ENCODE measurements around the gene XYLT2. TPM values are rescaled to one million over a fixed set of nuclear protein-coding genes. Genes with fewer than 3 reads are reported as not detected.
"Not testable (repeated sequence)": the region's sequence is repeated elsewhere in the genome, so short reads cannot be mapped to it uniquely, and the experiment has no call there.

The XYLT2 gene
- total RNA-seq, 2 experiments from 2014 or later, result 17.7 to 19.6 TPM

GRCh38 chr17:50397111-50397918 lies 51.4 kb downstream of the XYLT2 start, which contains the start of gene LRRC59:
Gene LRRC59, minus strand, starts transcription at chr17:50397523. Its CDS starts 206 bp downstream, at chr17:50397317.
- peak; percentile 93 for DNase-seq
- Mint-ChIP-seq H3K9me3 (no peaks in the 10 kb centered on the region), H3K4me3 (peak within 1 kb of the TSS; percentile 96), H3K36me3 (peaks cover 23% of the 10 kb centered on the region), H3K4me1 (peaks cover 23% of the 10 kb centered on the region), H3K27me3 (no peaks in the 10 kb centered on the region), H3K27ac (peak within 1 kb of the TSS; percentile 87)

GRCh38 chr17:50397919-50398285 lies 52.0 kb downstream of the XYLT2 start:
- peak overlapping the region; percentile 96 for H3K4me3 Mint-ChIP-seq
- peaks cover 23% of the 10 kb centered on the region for H3K36me3 Mint-ChIP-seq
- peaks cover 23% of the 10 kb centered on the region for H3K4me1 Mint-ChIP-seq

GRCh38 chr17:50398672-50399071 lies 52.7 kb downstream of the XYLT2 start:
- not testable (repeated sequence) for H3K27me3 Mint-ChIP-seq, DNase-seq, H3K27ac Mint-ChIP-seq, H3K4me3 Mint-ChIP-seq, H3K9me3 Mint-ChIP-seq
- H3K4me1 Mint-ChIP-seq, result peaks cover 23% of the 10 kb centered on the region
- H3K36me3 Mint-ChIP-seq, result peaks cover 18% of the 10 kb centered on the region

More at GRCh38 chr17:50397919-50398285, 52.0 kb downstream of the XYLT2 start:
- no peaks in the 10 kb centered on the region for H3K9me3 Mint-ChIP-seq
- no peak for DNase-seq
- H3K27ac Mint-ChIP-seq, result peak overlapping the region; percentile 81
- no peaks in the 10 kb centered on the region for H3K27me3 Mint-ChIP-seq

GRCh38 chr17:50399591-50399990 lies 53.7 kb downstream of the XYLT2 start:
- Mint-ChIP-seq H3K36me3 (peaks cover 14% of the 10 kb centered on the region), H3K4me1 (peaks cover 19% of the 10 kb centered on the region)
- not testable (repeated sequence) for H3K4me3 Mint-ChIP-seq, H3K27ac Mint-ChIP-seq, H3K27me3 Mint-ChIP-seq, DNase-seq, H3K9me3 Mint-ChIP-seq

- H3K27ac Mint-ChIP-seq, H3K27me3 Mint-ChIP-seq, H3K36me3 Mint-ChIP-seq, H3K4me1 Mint-ChIP-seq, H3K9me3 Mint-ChIP-seq, H3K4me3 Mint-ChIP-seq, DNase-seq: not testable (repeated sequence)
Observed at GRCh38 chr17:50405351-50405750, 59.4 kb downstream of the XYLT2 start.

GRCh38 chr17:50406578-50406977 lies 60.7 kb downstream of the XYLT2 start:
- DNase-seq, result no peak
- Mint-ChIP-seq H3K4me3 (no peak overlapping the region), H3K27me3 (peaks cover 9% of the 10 kb centered on the region), H3K4me1 (no peaks in the 10 kb centered on the region), H3K9me3 (no peaks in the 10 kb centered on the region), H3K36me3 (no peaks in the 10 kb centered on the region), H3K27ac (no peak overlapping the region)

GRCh38 chr17:50407921-50408320 lies 62.0 kb downstream of the XYLT2 start:
- Mint-ChIP-seq H3K9me3 (no peaks in the 10 kb centered on the region), H3K4me3 (no peak overlapping the region), H3K27me3 (peaks cover 9% of the 10 kb centered on the region), H3K4me1 (no peaks in the 10 kb centered on the region), H3K36me3 (no peaks in the 10 kb centered on the region), H3K27ac (no peak overlapping the region)
- no peak for DNase-seq

Other genes starting within 250 kb of the XYLT2 start
- gene SAMD14, start 216.0 kb upstream of the XYLT2 start, total RNA-seq, result under 1 TPM; 0.47 to 0.66 TPM
- gene PPP1R9B, start 195.4 kb upstream of the XYLT2 start, total RNA-seq, result 10 to 100 TPM; 50.9 to 52.0 TPM
- gene SGCA, start 180.1 kb upstream of the XYLT2 start, total RNA-seq, result under 1 TPM in 1 of 2 experiments, not detected in 1; 0.38 TPM
- under 1 TPM; 0.72 to 0.78 TPM for gene COL1A1, start 144.5 kb upstream of the XYLT2 start, total RNA-seq
- gene TMEM92, start 71.7 kb upstream of the XYLT2 start, total RNA-seq, result not detected
- gene MRPL27, start 27.1 kb downstream of the XYLT2 start, total RNA-seq, result 10 to 100 TPM; 72.1 to 75.1 TPM
- gene EME1, start 27.1 kb downstream of the XYLT2 start, total RNA-seq, result 10 to 100 TPM; 34.0 to 34.4 TPM
- 100 to 1,000 TPM; 110 to 112 TPM for gene LRRC59, start 51.4 kb downstream of the XYLT2 start, total RNA-seq
- 1 to 10 TPM; 9.2 to 9.7 TPM for gene ACSF2, start 80.1 kb downstream of the XYLT2 start, total RNA-seq
- gene CHAD, start 122.8 kb downstream of the XYLT2 start, total RNA-seq, result not detected
- 10 to 100 TPM; 36.5 to 37.0 TPM for gene RSAD1, start 132.7 kb downstream of the XYLT2 start, total RNA-seq
- gene MYCBPAP, start 162.3 kb downstream of the XYLT2 start, total RNA-seq, result 1 to 10 TPM in 1 of 2 experiments, under 1 TPM in 1; 0.56 to 1.1 TPM
- not detected for gene EPN3, start 186.6 kb downstream of the XYLT2 start, total RNA-seq
- 10 to 100 TPM; 32.4 to 36.3 TPM for gene SPATA20, start 201.0 kb downstream of the XYLT2 start, total RNA-seq
- gene CACNA1G, start 214.6 kb downstream of the XYLT2 start, total RNA-seq, result under 1 TPM in 1 of 2 experiments, not detected in 1; 0.06 TPM

Measured in activated naive CD8-positive, alpha-beta T cell treated with anti-CD3 and anti-CD28 coated beads for 36 hours (primary cell).